K562 (cell line): Measurements from ENCODE around the gene LRRC8E. TPM values are rescaled to one million over a fixed set of nuclear protein-coding genes. Genes with fewer than 3 reads are reported as not detected.

ENCODE experiments used
- ATAC-seq: fragments of 200-7000 bp; cut with Tn5 transposase; 3 replicates; pipeline ENCODE4 v1.9.1; 2020; ENCODE audit warnings: moderate library complexity
- BruUV-seq: library from RNA; stranded (reverse); fragments of 400-500 nt; replicated peaks from 2 replicates; lab custom pipeline; 2021; lab: Mats Ljungman, UMichigan
- CTCF ChIA-PET: fragments of 300-600 bp; formaldehyde crosslinking; extraction: SDS; loops from one replicate; lab custom pipeline; 2021; ENCODE audit warnings: low intra/inter-chr PET ratio; lab: Yijun Ruan, JAX
- POLR2A ChIA-PET: fragments of 300-600, 350-650 bp; sonication (Branson Sonifier 250); formaldehyde crosslinking; extraction: SDS; loops from one replicate; lab custom pipeline; 2021; ENCODE audit warnings: antibody characterized with exemption, inconsistent platforms; lab: Yijun Ruan, JAX
- DNase-seq, 4 experiments: peaks; one replicate each; pipeline versions ENCODE4 v3.0.0 to v3.0.0-alpha.2; 2011 to 2018; ENCODE audit warnings: low spot score in 3 of 4, mixed read lengths in 3 of 4; ENCODE audit errors: extremely low read depth in 1 of 4
- FAIRE-seq: peaks from 2 replicates; lab custom pipeline; 2011; peaks lifted over from hg19 to GRCh38; lab: Jason Lieb, UNC
- H2AFZ ChIP-seq: 2 replicates; pipeline ENCODE4 v1.6.0; 2011; ENCODE audit warnings: low read depth, low read length, control low read depth, inconsistent platforms
- H3K27ac ChIP-seq: fragments of 200-600 bp; 3 replicates; pipeline ENCODE4 v1.8.0; 2011; ENCODE audit warnings: low read depth, mild to moderate bottlenecking, control low read depth, inconsistent platforms, low read length, moderate library complexity, mixed read lengths; ENCODE audit errors: extremely low read depth
- H3K27me3 ChIP-seq, 2 experiments: fragments of 300-600 bp in 1 of 2; 2 replicates in 1 of 2; 3 replicates in 1 of 2; pipeline versions ENCODE4 v1.6.0 to v1.8.0; 2011; ENCODE audit warnings: inconsistent platforms in 2 of 2, low read length in 2 of 2, mild to moderate bottlenecking in 1 of 2, mixed read lengths in 1 of 2, moderate library complexity in 1 of 2; ENCODE audit not compliant: control insufficient read depth in 2 of 2, insufficient read depth in 2 of 2
- H3K36me3 ChIP-seq: fragments of 300-600 bp; 3 replicates; pipeline ENCODE4 v1.8.0; 2011; ENCODE audit warnings: mild to moderate bottlenecking, low read length, inconsistent platforms; ENCODE audit not compliant: control insufficient read depth, insufficient read depth
- H3K4me1 ChIP-seq, 2 experiments: fragments of 200-600 bp in 1 of 2; replicated peaks in 1 of 2; 2 replicates in 1 of 2; 3 replicates in 1 of 2; pipeline versions ENCODE4 v1.5.1 to v1.8.0; 2011; ENCODE audit warnings: inconsistent platforms in 2 of 2, low read length in 2 of 2, mild to moderate bottlenecking in 1 of 2, mixed read lengths in 1 of 2, moderate library complexity in 1 of 2; ENCODE audit not compliant: control insufficient read depth in 2 of 2, insufficient read depth in 2 of 2
- H3K4me2 ChIP-seq: 2 replicates; pipeline ENCODE4 v1.6.1; 2011; ENCODE audit warnings: low read length, control low read depth, inconsistent platforms, mixed read lengths; ENCODE audit not compliant: insufficient read depth
- H3K4me3 ChIP-seq: fragments of 200-600 bp; sonication (generic), shearing (Covaris generic); 2 replicates; pipeline ENCODE4 v1.5.1; 2016; ENCODE audit warnings: control low read depth, inconsistent platforms
- H3K79me2 ChIP-seq: fragments of 200-600 bp; 3 replicates; pipeline ENCODE4 v1.8.0; 2011; ENCODE audit warnings: low read length, inconsistent platforms; ENCODE audit not compliant: control insufficient read depth, insufficient read depth
- H3K9ac ChIP-seq, 2 experiments: 2 replicates each; pipeline versions ENCODE4 v1.6.0 to v1.6.1; 2011; ENCODE audit warnings: low read depth in 2 of 2, low read length in 2 of 2, control low read depth in 1 of 2, inconsistent platforms in 1 of 2, mild to moderate bottlenecking in 1 of 2, mixed read lengths in 1 of 2; ENCODE audit not compliant: insufficient read depth in 1 of 2
- H3K9me1 ChIP-seq: one replicate; pipeline ENCODE4 v1.6.0; 2011; ENCODE audit warnings: inconsistent platforms, mild to moderate bottlenecking, low read length, moderate library complexity; ENCODE audit not compliant: control insufficient read depth, insufficient read depth
- H3K9me3 ChIP-seq: replicated peaks from 2 replicates; pipeline ENCODE4 v1.5.1; 2011; ENCODE audit warnings: low read depth, low read length, inconsistent platforms; ENCODE audit not compliant: control insufficient read depth, insufficient read depth
- H4K20me1 ChIP-seq: replicated peaks from 2 replicates; pipeline ENCODE4 v1.6.1; 2011; ENCODE audit warnings: low read length, inconsistent platforms, mixed read lengths; ENCODE audit not compliant: control insufficient read depth, insufficient read depth
- BCL6 ChIP-seq: fragments of 250-450 bp; sonication (Bioruptor Pico); IDR thresholded peaks from 2 replicates; pipeline ENCODE4 v1.4.0; 2020
- BDP1 ChIP-seq: IDR thresholded peaks from 3 replicates; pipeline ENCODE4 v1.6.1; 2011; ENCODE audit not compliant: insufficient read length, insufficient read depth
- BRF1 ChIP-seq: IDR thresholded peaks from 3 replicates; pipeline ENCODE4 v1.6.1; 2011; ENCODE audit warnings: borderline replicate concordance, mild to moderate bottlenecking; ENCODE audit not compliant: insufficient read length; ENCODE audit errors: extremely low read depth
- CBX8 ChIP-seq: fragments of 200-600 bp; sonication (generic); IDR thresholded peaks from 2 replicates; pipeline ENCODE4 v1.6.1; 2012; ENCODE audit warnings: borderline replicate concordance, mixed run types, low read depth, mild to moderate bottlenecking, moderate library complexity, mixed read lengths, low read length, control low read depth, inconsistent platforms; ENCODE audit not compliant: poor library complexity, severe bottlenecking; ENCODE audit errors: extremely low read depth
- CEBPG ChIP-seq, 3 experiments: fragments of 200-800 bp in 1 of 3; sonication (Bioruptor generic) in 1 of 3; sonication (generic) in 1 of 3; formaldehyde crosslinking in 1 of 3; IDR thresholded peaks in 2 of 3; conservative IDR thresholded peaks in 1 of 3; 2 replicates each; pipeline versions ENCODE4 v1.6.1 to v1.8.0; 2016 to 2022; ENCODE audit warnings: missing compliant biosample characterization in 2 of 3, missing genetic modification characterization in 2 of 3, mild to moderate bottlenecking in 1 of 3, missing genetic modification reagents in 1 of 3
- EWSR1 ChIP-seq: fragments of 450-650 bp; IDR thresholded peaks from 2 replicates; pipeline ENCODE4 v1.6.1; 2018; ENCODE audit warnings: borderline replicate concordance, mild to moderate bottlenecking, low read depth, moderate library complexity; ENCODE audit not compliant: partially characterized antibody
- EZH2 ChIP-seq: IDR thresholded peaks from 2 replicates; pipeline ENCODE4 v1.6.1; 2012; ENCODE audit warnings: low read depth, mild to moderate bottlenecking, inconsistent platforms, low read length, borderline replicate concordance
- MAX ChIP-seq: sonication (generic); formaldehyde crosslinking; IDR thresholded peaks from 2 replicates; pipeline ENCODE4 v1.9.0; 2022; ENCODE audit warnings: mild to moderate bottlenecking, missing genetic modification reagents
- TFE3 ChIP-seq: fragments of 450-650 bp; formaldehyde crosslinking; IDR thresholded peaks from 2 replicates; pipeline ENCODE4 v1.4.0; 2020; ENCODE audit warnings: mild to moderate bottlenecking, mixed read lengths
- ZBTB17 ChIP-seq: fragments of 450-650 bp; formaldehyde crosslinking; IDR thresholded peaks from 2 replicates; pipeline ENCODE4 v1.4.0; 2020; ENCODE audit warnings: mild to moderate bottlenecking
- ZNF354B ChIP-seq: fragments of 250-450 bp; sonication (Bioruptor Pico); IDR thresholded peaks from 2 replicates; pipeline ENCODE4 v1.4.0; 2020
- ZNF518B ChIP-seq: fragments of 250-450 bp; sonication (Bioruptor Pico); IDR thresholded peaks from 2 replicates; pipeline ENCODE4 v1.5.0; 2021; ENCODE audit warnings: mild to moderate bottlenecking, moderate library complexity
- ZNF76 ChIP-seq: fragments of 250-450 bp; sonication (Bioruptor Pico); IDR thresholded peaks from 2 replicates; pipeline ENCODE4 v1.4.0; 2020; ENCODE audit warnings: mild to moderate bottlenecking, moderate library complexity, borderline replicate concordance
- WGBS: fragments of 100-300 bp; shearing (Covaris generic); methylation state at CpG from one replicate; pipeline ENCODE4 v1.1.6; 2016; ENCODE audit warnings: low coverage, mixed read lengths; ENCODE audit not compliant: insufficient coverage; ENCODE audit errors: missing lambda C conversion rate; 5-methylcytosine and 5-hydroxymethylcytosine counted together
- in situ Hi-C: fragments of 300-500 bp; cut with MboI; formaldehyde crosslinking; loops from 4 replicates; pipeline ENCODE4 v1.15.0; 2018; ENCODE audit warnings: inconsistent platforms, mixed read lengths
- intact Hi-C: fragments of 100-400 bp; cut with micrococcal nuclease; formaldehyde crosslinking; loops from 2 replicates; pipeline ENCODE4 v1.14.2; 2022
- polyA plus RNA-seq, 8 experiments: library from polyadenylated mRNA; depleted of rRNA in 4 of 8; stranded (reverse) in 5 of 8; unstranded in 3 of 8; fragments of >200 nt; fragmentation: Nextera tagmentation in 2 of 8; fragmentation: Illumina TruSeq in 1 of 8; extraction: Ambion mirVana in 2 of 8; extraction: Trizol in 1 of 8; gene quantifications; 2 replicates each; pipeline versions ENCODE4 v1.2.1 to v1.2.3, GENCODE V29; 2011 to 2014; ENCODE audit warnings: inconsistent platforms in 1 of 8, missing spikeins in 1 of 8
- total RNA-seq, 7 experiments: library from RNA; depleted of rRNA in 6 of 7; stranded (reverse); fragments of >200 nt in 6 of 7; fragmentation: Illumina TruSeq in 2 of 7; extraction: Trizol in 2 of 7; gene quantifications; 2 replicates each; pipeline versions ENCODE4 v1.2.1 to v1.2.3, GENCODE V29; 2011 to 2021; ENCODE audit warnings: low replicate concordance in 1 of 7
- TF ChIP-seq, protein P1 (sequence below): sonication (generic); formaldehyde crosslinking; IDR thresholded peaks from 2 replicates; pipeline ENCODE4 v1.8.1; 2023; ENCODE audit warnings: mild to moderate bottlenecking, missing genetic modification reagents

The LRRC8E gene
- total and polyA plus RNA-seq, 9 of the 15 experiments (the other 6 are each of a cell fraction or from before 2014, with no cell fraction given), result 0.08 to 5.7 (median 3.5) TPM; not detected in 1

- TF ChIP-seq ZNF354B (no peak), EZH2 (no peak), BCL6 (CRISPR knock-in tag) (no peak), ZNF76 (CRISPR knock-in tag) (no peak), ZNF518B (no peak), EWSR1 (no peak), CEBPG (CRISPR knock-in tag; IDR thresholded peaks at IDR 0.05) (no peak), CEBPG (tag; conservative IDR thresholded peaks at IDR 0.05 in 1 of 2, IDR thresholded peaks at IDR 0.05 in 1 of 2) (no peak), MAX (CRISPR knock-in tag) (no peak), BRF1 (no peak), CBX8 (no peak), TFE3 (no peak), ZBTB17 (no peak), BDP1 (no peak)
- TF ChIP-seq, protein P1, sequence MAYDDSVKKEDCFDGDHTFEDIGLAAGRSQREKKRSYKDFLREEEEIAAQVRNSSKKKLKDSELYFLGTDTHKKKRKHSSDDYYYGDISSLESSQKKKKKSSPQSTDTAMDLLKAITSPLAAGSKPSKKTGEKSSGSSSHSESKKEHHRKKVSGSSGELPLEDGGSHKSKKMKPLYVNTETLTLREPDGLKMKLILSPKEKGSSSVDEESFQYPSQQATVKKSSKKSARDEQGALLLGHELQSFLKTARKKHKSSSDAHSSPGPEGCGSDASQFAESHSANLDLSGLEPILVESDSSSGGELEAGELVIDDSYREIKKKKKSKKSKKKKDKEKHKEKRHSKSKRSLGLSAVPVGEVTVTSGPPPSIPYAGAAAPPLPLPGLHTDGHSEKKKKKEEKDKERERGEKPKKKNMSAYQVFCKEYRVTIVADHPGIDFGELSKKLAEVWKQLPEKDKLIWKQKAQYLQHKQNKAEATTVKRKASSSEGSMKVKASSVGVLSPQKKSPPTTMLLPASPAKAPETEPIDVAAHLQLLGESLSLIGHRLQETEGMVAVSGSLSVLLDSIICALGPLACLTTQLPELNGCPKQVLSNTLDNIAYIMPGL (CRISPR knock-in tag), result no peak
- H3K9ac ChIP-seq, result no peak overlapping the region
- H3K36me3 ChIP-seq, result no peaks in the 10 kb centered on the region
- peaks cover 12% of the 10 kb centered on the region for H3K9me3 ChIP-seq
- H4K20me1 ChIP-seq, result peaks cover 8% of the 10 kb centered on the region; the same call in 1 of the 2 replicates
- peaks cover 0 to 12% of the 10 kb centered on the region in 2 experiments; a peak in 1 of 5 replicates for H3K4me1 ChIP-seq
- in situ Hi-C loops (no loop called here), intact Hi-C loops (no loop called here)
- H3K4me3 ChIP-seq, result no peak overlapping the region
- no peak overlapping the region for H2AFZ ChIP-seq
- H3K4me2 ChIP-seq, result no peak overlapping the region
- no peaks in the 10 kb centered on the region for H3K79me2 ChIP-seq
- 35% methylated on average over 6 of the region's 6 CpGs for WGBS
- CTCF ChIA-PET, result no interaction called here
- BruUV-seq, result no TSS peak
- DNase-seq (no peak), FAIRE-seq (no peak), ATAC-seq (no peak)
- POLR2A ChIA-PET, result interaction anchor here (1.1 kb wide), 1 partner anchor 14 kb away, joined by 3 read pairs; no protein-coding TSS in a partner anchor
- H3K9me1 ChIP-seq, result peaks cover 3% of the 10 kb centered on the region
- H3K27ac ChIP-seq, result no peak overlapping the region
- H3K27me3 ChIP-seq, result peaks cover 9 to 39% of the 10 kb centered on the region in 2 experiments; a peak in 4 of 5 replicates
Measured at GRCh38 chr19:7843521-7843920, 44.8 kb upstream of the LRRC8E start.
